IMR-90 (cell line): ENCODE results near the gene STIM1. TPM values are rescaled to one million over a fixed set of nuclear protein-coding genes. Genes with fewer than 3 reads are reported as not detected.

Experiments used
- ATAC-seq: fragments of 200-7000 bp; cut with Tn5 transposase; 2 replicates; pipeline ENCODE4 v1.9.1; 2020; ENCODE audit warnings: low read depth, mild to moderate bottlenecking, moderate library complexity
- BruUV-seq: library from RNA; stranded (reverse); fragments of 400-500 nt; replicated peaks from 2 replicates; lab custom pipeline; 2021; lab: Mats Ljungman, UMichigan
- CTCF ChIA-PET: fragments of 300-600 bp; formaldehyde crosslinking; extraction: SDS; loops from one replicate; lab custom pipeline; 2021; ENCODE audit warnings: antibody characterized with exemption; lab: Yijun Ruan, JAX
- POLR2A ChIA-PET: fragments of 300-600 bp; sonication (Branson Sonifier 250); formaldehyde crosslinking; loops from one replicate; lab custom pipeline; 2022; ENCODE audit warnings: antibody characterized with exemption; ENCODE audit not compliant: unreplicated experiment; lab: Charles Lee
- DNase-seq: peaks from one replicate; pipeline ENCODE4 v3.0.0; 2013
- H2AFZ ChIP-seq: replicated peaks from 2 replicates; pipeline ENCODE3; 2013; ENCODE audit warnings: low read length, mild to moderate bottlenecking; ENCODE audit not compliant: poor library complexity
- H2AK5ac ChIP-seq: 2 replicates; pipeline ENCODE4 v1.6.1; 2013; ENCODE audit warnings: low read depth, low read length, inconsistent platforms
- H2AK9ac ChIP-seq: replicated peaks from 2 replicates; pipeline ENCODE3; 2013; ENCODE audit warnings: mild to moderate bottlenecking, low read depth, low read length, moderate library complexity; ENCODE audit not compliant: poor library complexity
- H2BK120ac ChIP-seq: 2 replicates; pipeline ENCODE4 v1.6.1; 2013; ENCODE audit warnings: low read depth, low read length, inconsistent platforms
- H2BK15ac ChIP-seq: 3 replicates; pipeline ENCODE4 v1.6.1; 2013; ENCODE audit warnings: low read depth, low read length, inconsistent platforms
- H2BK20ac ChIP-seq: 2 replicates; pipeline ENCODE4 v1.6.1; 2013; ENCODE audit warnings: low read depth, mild to moderate bottlenecking, inconsistent platforms, low read length, moderate library complexity
- H2BK5ac ChIP-seq: 2 replicates; pipeline ENCODE4 v1.6.1; 2013; ENCODE audit warnings: mild to moderate bottlenecking, low read depth, low read length, inconsistent platforms; ENCODE audit not compliant: poor library complexity, severe bottlenecking
- H3K14ac ChIP-seq: replicated peaks from 2 replicates; pipeline ENCODE4 v1.6.1; 2013; ENCODE audit warnings: low read depth, low read length, inconsistent platforms
- H3K18ac ChIP-seq: 2 replicates; pipeline ENCODE4 v1.6.1; 2013; ENCODE audit warnings: low read depth, low read length, control low read depth
- H3K23ac ChIP-seq: 2 replicates; pipeline ENCODE4 v1.6.1; 2013; ENCODE audit warnings: low read depth, low read length, inconsistent platforms
- H3K27ac ChIP-seq: 2 replicates; pipeline ENCODE4 v1.5.1; 2013; ENCODE audit warnings: mild to moderate bottlenecking, control low read depth, low read length; ENCODE audit not compliant: insufficient read depth
- H3K27me3 ChIP-seq: 2 replicates; pipeline ENCODE4 v1.6.1; 2013; ENCODE audit warnings: low read length; ENCODE audit not compliant: control insufficient read depth, insufficient read depth
- H3K36me3 ChIP-seq: 2 replicates; pipeline ENCODE4 v1.6.1; 2013; ENCODE audit warnings: low read length, mixed read lengths; ENCODE audit not compliant: control insufficient read depth, insufficient read depth
- H3K4ac ChIP-seq: 2 replicates; pipeline ENCODE4 v1.6.1; 2013; ENCODE audit warnings: low read depth, low read length, inconsistent platforms
- H3K4me1 ChIP-seq: 2 replicates; pipeline ENCODE4 v1.6.1; 2013; ENCODE audit warnings: low read length, mixed read lengths; ENCODE audit not compliant: control insufficient read depth, insufficient read depth
- H3K4me2 ChIP-seq: 2 replicates; pipeline ENCODE4 v1.6.1; 2013; ENCODE audit warnings: low read depth, mild to moderate bottlenecking, control low read depth, low read length, moderate library complexity
- H3K4me3 ChIP-seq: 2 replicates; pipeline ENCODE4 v1.5.1; 2013; ENCODE audit warnings: low read depth, mild to moderate bottlenecking, control low read depth, low read length, moderate library complexity; ENCODE audit not compliant: insufficient read depth
- H3K56ac ChIP-seq: 2 replicates; pipeline ENCODE4 v1.6.1; 2013; ENCODE audit warnings: low read length, inconsistent platforms; ENCODE audit not compliant: insufficient read depth; ENCODE audit errors: extremely low read depth
- H3K79me1 ChIP-seq, 2 experiments: 2 replicates each; pipeline ENCODE4 v1.6.1; 2013; ENCODE audit warnings: low read length in 2 of 2, inconsistent platforms in 1 of 2, low read depth in 1 of 2
- H3K9ac ChIP-seq: 2 replicates; pipeline ENCODE4 v1.6.1; 2013; ENCODE audit warnings: low read depth, low read length, control low read depth
- H3K9me1 ChIP-seq: 2 replicates; pipeline ENCODE4 v1.6.1; 2013; ENCODE audit warnings: low read length, inconsistent platforms; ENCODE audit not compliant: insufficient read depth
- H3K9me3 ChIP-seq: 2 replicates; pipeline ENCODE4 v1.6.1; 2013; ENCODE audit warnings: low read length; ENCODE audit not compliant: control insufficient read depth, insufficient read depth
- H4K20me1 ChIP-seq: 2 replicates; pipeline ENCODE4 v1.6.1; 2013; ENCODE audit warnings: low read length, inconsistent platforms; ENCODE audit not compliant: insufficient read depth
- H4K5ac ChIP-seq: 2 replicates; pipeline ENCODE4 v1.6.1; 2013; ENCODE audit warnings: mild to moderate bottlenecking, low read depth, low read length, control low read depth
- H4K8ac ChIP-seq, 2 experiments: 2 replicates each; pipeline ENCODE4 v1.6.1; 2013; ENCODE audit warnings: low read depth in 2 of 2, low read length in 2 of 2, control low read depth in 1 of 2, inconsistent platforms in 1 of 2
- H4K91ac ChIP-seq: 2 replicates; pipeline ENCODE4 v1.6.1; 2013; ENCODE audit warnings: low read depth, low read length, inconsistent platforms; ENCODE audit not compliant: insufficient read depth
- BHLHE40 ChIP-seq: fragments of 150-350 bp; IDR thresholded peaks from 2 replicates; pipeline ENCODE4 v1.6.1; 2016; ENCODE audit warnings: mild to moderate bottlenecking, low read depth, low read length
- CEBPB ChIP-seq: IDR thresholded peaks from 2 replicates; pipeline ENCODE4 v1.6.1; 2012; ENCODE audit warnings: low read depth, low read length, improper control_type of control experiment
- CHD1 ChIP-seq: IDR thresholded peaks from 2 replicates; pipeline ENCODE4 v1.6.1; 2012; ENCODE audit warnings: low read depth, low read length, improper control_type of control experiment
- CTCF ChIP-seq: conservative IDR thresholded peaks from 2 replicates; pipeline ENCODE4 v1.5.1; 2012; ENCODE audit warnings: mild to moderate bottlenecking, low read depth, low read length, improper control_type of control experiment
- ELK1 ChIP-seq: fragments of 150-350 bp; IDR thresholded peaks from 2 replicates; pipeline ENCODE4 v1.6.1; 2016; ENCODE audit warnings: low read depth, mild to moderate bottlenecking, low read length, moderate library complexity, borderline replicate concordance
- FOS ChIP-seq: fragments of 150-350 bp; IDR thresholded peaks from 2 replicates; pipeline ENCODE4 v1.6.1; 2016; ENCODE audit warnings: low read depth, low read length
- MAFK ChIP-seq: IDR thresholded peaks from 2 replicates; pipeline ENCODE4 v1.6.1; 2012; ENCODE audit warnings: low read depth, low read length, improper control_type of control experiment
- MAZ ChIP-seq: IDR thresholded peaks from 2 replicates; pipeline ENCODE4 v1.6.1; 2012; ENCODE audit warnings: low read depth, mild to moderate bottlenecking, low read length, improper control_type of control experiment, moderate library complexity, borderline replicate concordance
- MXI1 ChIP-seq: IDR thresholded peaks from 2 replicates; pipeline ENCODE4 v1.6.1; 2012; ENCODE audit warnings: low read depth, mild to moderate bottlenecking, low read length, moderate library complexity, borderline replicate concordance
- NFE2L2 ChIP-seq: fragments of 150-350 bp; IDR thresholded peaks from 2 replicates; pipeline ENCODE4 v1.6.1; 2016; ENCODE audit warnings: low read depth, mild to moderate bottlenecking, low read length
- POLR2A ChIP-seq: IDR thresholded peaks from 2 replicates; pipeline ENCODE4 v1.6.1; 2012; ENCODE audit warnings: mild to moderate bottlenecking, low read depth, low read length
- RAD21 ChIP-seq: IDR thresholded peaks from 2 replicates; pipeline ENCODE4 v1.6.1; 2012; ENCODE audit warnings: low read length, improper control_type of control experiment
- RCOR1 ChIP-seq: IDR thresholded peaks from 2 replicates; pipeline ENCODE4 v1.6.1; 2012; ENCODE audit warnings: mild to moderate bottlenecking, low read length, improper control_type of control experiment; ENCODE audit not compliant: insufficient replicate concordance
- RFX5 ChIP-seq: IDR thresholded peaks from 2 replicates; pipeline ENCODE4 v1.8.0; 2012; ENCODE audit warnings: low read depth, mild to moderate bottlenecking, low read length, moderate library complexity
- SMC3 ChIP-seq: fragments of 150-350 bp; IDR thresholded peaks from 2 replicates; pipeline ENCODE4 v1.6.1; 2016; ENCODE audit warnings: low read depth, mild to moderate bottlenecking, antibody characterized with exemption, low read length, moderate library complexity
- USF2 ChIP-seq: fragments of 150-350 bp; IDR thresholded peaks from 2 replicates; pipeline ENCODE4 v1.6.1; 2017; ENCODE audit warnings: mild to moderate bottlenecking, antibody characterized with exemption, low read length, low read depth
- WGBS, 2 experiments: methylation state at CpG; one replicate each; pipeline versions ENCODE4 v1.1.5 to v1.1.7; 2013; ENCODE audit warnings: missing lambda C conversion rate in 2 of 2; ENCODE audit not compliant: insufficient read length in 1 of 2; ENCODE audit errors: extremely low coverage in 2 of 2; 5-methylcytosine and 5-hydroxymethylcytosine counted together
- dilution Hi-C: fragments of 300-500 bp; cut with HindIII; formaldehyde crosslinking; loops from one replicate; pipeline ENCODE4 v1.14.3; 2018; ENCODE audit warnings: low sequenced_read_pairs; ENCODE audit not compliant: unreplicated experiment
- in situ Hi-C: fragments of 300-500 bp; cut with MboI; formaldehyde crosslinking; loops from 3 replicates; pipeline ENCODE4 v1.14.3; 2019; ENCODE audit warnings: low sequenced_read_pairs, inconsistent platforms, mixed read lengths
- intact Hi-C: fragments of 100-400 bp; cut with micrococcal nuclease; formaldehyde crosslinking; loops from 2 replicates; pipeline ENCODE4 v1.10.0; 2022
- polyA plus RNA-seq, 3 experiments: library from polyadenylated mRNA; depleted of rRNA; stranded (reverse); fragments of >200 nt; gene quantifications; 2 replicates each; pipeline ENCODE4 v1.2.3, GENCODE V29; 2012; ENCODE audit warnings: low replicate concordance in 1 of 3
- total RNA-seq: library from RNA; depleted of rRNA; stranded (reverse); fragments of >200 nt; gene quantifications from 2 replicates; pipeline ENCODE4 v1.2.3, GENCODE V29; 2012

Gene STIM1
- total and polyA plus RNA-seq, 2 of the 4 experiments (the other 2 are of a cell fraction): 17.9 to 23.0 TPM

GRCh38 chr11:3816673-3817072 lies 38.8 kb upstream of the STIM1 start:
- Histone ChIP-seq H3K27me3 (no peaks in the 10 kb centered on the region), H4K20me1 (no peaks in the 10 kb centered on the region), H3K9me1 (no peaks in the 10 kb centered on the region), H3K4ac (no peak overlapping the region), H3K56ac (no peak overlapping the region), H3K18ac (no peak overlapping the region), H3K4me3 (no peak overlapping the region), H2AK9ac (no peak overlapping the region), H3K9ac (no peak overlapping the region), H4K5ac (no peak overlapping the region), H2BK120ac (no peak overlapping the region), H3K4me2 (no peak overlapping the region), H3K23ac (no peak overlapping the region), H2BK15ac (no peak overlapping the region), H4K8ac (no peak overlapping the region), H3K4me1 (0 out of 2 replicates have a peak, but pooled peaks cover 2% of the 10 kb centered on the region), H3K14ac (no peak overlapping the region), H4K91ac (no peak overlapping the region), H2AK5ac (no peak overlapping the region), H3K79me1 (no peaks in the 10 kb centered on the region; a peak in 1 of 4 replicates), H3K36me3 (peaks cover 3% of the 10 kb centered on the region), H3K27ac (no peak overlapping the region), H2BK20ac (no peak overlapping the region), H2BK5ac (no peak overlapping the region), H2AFZ (no peak overlapping the region), H3K9me3 (no peaks in the 10 kb centered on the region)
- dilution Hi-C loops: no loop called here
- 100% methylated on average over 2 of the region's 2 CpGs; no CpG with 5 or more reads in 1 of the 2 experiments for WGBS, 2 experiments
- intact Hi-C loops: no loop called here
- BruUV-seq: no TSS peak
- ChIA-PET POLR2A (no interaction called here), CTCF (no interaction called here)
- no peak for TF ChIP-seq USF2
- TF ChIP-seq MAZ: no peak
- no peak for TF ChIP-seq MXI1
- no peak for TF ChIP-seq NFE2L2
- TF ChIP-seq SMC3: no peak
- no peak for TF ChIP-seq MAFK
- TF ChIP-seq BHLHE40: no peak
- TF ChIP-seq CTCF: no peak
- no peak for TF ChIP-seq ELK1
- TF ChIP-seq RCOR1: no peak
- TF ChIP-seq RAD21: no peak
- TF ChIP-seq POLR2A: no peak
- TF ChIP-seq RFX5: no peak
- TF ChIP-seq CEBPB: no peak
- no peak for TF ChIP-seq CHD1
- TF ChIP-seq FOS: no peak
- in situ Hi-C loops: no loop called here
- ATAC-seq (no peak), DNase-seq (no peak)
